Vagina (tissue), 2 donors: Measurements from ENCODE around the gene MTARC2. TPM values are rescaled to one million over a fixed set of nuclear protein-coding genes. Genes with fewer than 3 reads are reported as not detected.
A peak's percentile ranks its signal among the peaks of the same experiment; 100 is the strongest.

ENCODE experiments used
- DNase-seq, 2 donors: peaks; one replicate each; pipeline ENCODE4 v3.0.0-alpha.2; 2017; ENCODE audit errors: extremely low spot score in 2 of 2
- H3K27ac ChIP-seq: fragments of 200-600 bp; sonication (generic); one replicate; pipeline ENCODE4 v1.5.1; 2019
- H3K27me3 ChIP-seq: fragments of 200-600 bp; sonication (generic); one replicate; pipeline ENCODE4 v1.5.1; 2019
- H3K36me3 ChIP-seq, 2 donors: fragments of 200-600 bp; sonication (generic); one replicate each; pipeline ENCODE4 v1.5.1; 2017 to 2019
- H3K4me1 ChIP-seq: fragments of 200-600 bp; sonication (generic); one replicate; pipeline ENCODE4 v1.5.1; 2019
- H3K4me3 ChIP-seq, 2 donors: fragments of 200-600 bp; sonication (generic); 1 replicate in 1 of 2; 2 replicates in 1 of 2; pipeline ENCODE4 v1.5.1; 2016 to 2019
- H3K9me3 ChIP-seq: fragments of 200-600 bp; sonication (generic); one replicate; pipeline ENCODE4 v1.5.1; 2019
- CTCF ChIP-seq, 3 experiments: fragments of 450-650 bp in 2 of 3; fragments of 200-600 bp in 1 of 3; sonication (generic) in 1 of 3; IDR thresholded peaks; one replicate each; pipeline ENCODE4 v1.5.1; 2017 to 2019; ENCODE audit warnings: antibody characterized with exemption in 3 of 3, mild to moderate bottlenecking in 2 of 3, moderate library complexity in 2 of 3
- POLR2A ChIP-seq, 2 donors: fragments of 450-650 bp; IDR thresholded peaks; one replicate each; pipeline ENCODE4 v1.6.1; 2017; ENCODE audit warnings: antibody characterized with exemption in 2 of 2, mild to moderate bottlenecking in 2 of 2, moderate library complexity in 2 of 2
- POLR2AphosphoS5 ChIP-seq, 2 donors: sonication (generic); formaldehyde crosslinking; IDR thresholded peaks; one replicate each; pipeline ENCODE4 v1.9.0; 2017; ENCODE audit warnings: antibody characterized with exemption in 2 of 2, mild to moderate bottlenecking in 2 of 2, low read depth in 1 of 2; ENCODE audit not compliant: insufficient read depth in 1 of 2
- intact Hi-C: fragments of 100-400 bp; cut with DNase I; formaldehyde crosslinking; loops from one replicate; pipeline ENCODE4 v1.15.1; 2023
- total RNA-seq: library from RNA; depleted of rRNA; stranded (reverse); fragments of >200 nt; gene quantifications from one replicate; pipeline ENCODE4 v1.2.3, GENCODE V29; 2016

MTARC2 gene
- total RNA-seq, 1 donor from 2014 or later = 14.7 TPM

GRCh38 chr1:220748936-220749335, 814 bp downstream of the MTARC2 start:
- Histone ChIP-seq H3K9me3 (no peaks in the 10 kb centered on the region), H3K27ac (peak overlapping the region; percentile 75), H3K4me1 (peaks cover 35% of the 10 kb centered on the region), H3K36me3 (no peaks in the 10 kb centered on the region), H3K27me3 (no peaks in the 10 kb centered on the region), H3K4me3 (peak overlapping the region; percentile 65 to 76)
- no peak for DNase-seq
- intact Hi-C loops = no loop called here
- TF ChIP-seq POLR2A (IDR thresholded peaks at IDR 0.05) = no peak
- TF ChIP-seq POLR2AphosphoS5 (IDR thresholded peaks at IDR 0.05; ENCODE audit: insufficient read depth in 1 of 2, low read depth in 1 of 2) = no peak
- TF ChIP-seq CTCF (IDR thresholded peaks at IDR 0.05) = no peak

- TF ChIP-seq CTCF (IDR thresholded peaks at IDR 0.05) (no peak), POLR2AphosphoS5 (IDR thresholded peaks at IDR 0.05; ENCODE audit: insufficient read depth in 1 of 2, low read depth in 1 of 2) (no peak)
- Histone ChIP-seq H3K27ac (no peak overlapping the region), H3K4me1 (peaks cover 35% of the 10 kb centered on the region), H3K36me3 (peaks cover 0 to 4% of the 10 kb centered on the region in 2 donors), H3K27me3 (no peaks in the 10 kb centered on the region), H3K9me3 (no peaks in the 10 kb centered on the region), H3K4me3 (peak overlapping the region in 1 of 2 donors; percentile 76)
- intact Hi-C loops = no loop called here
- DNase-seq = no peak
Measured at GRCh38 chr1:220750131-220750515, 2.0 kb downstream of the MTARC2 start.

GRCh38 chr1:220751111-220751510, 3.0 kb downstream of the MTARC2 start:
- DNase-seq = no peak
- TF ChIP-seq POLR2AphosphoS5 (IDR thresholded peaks at IDR 0.05; ENCODE audit: insufficient read depth in 1 of 2, low read depth in 1 of 2) (no peak), POLR2A (IDR thresholded peaks at IDR 0.05) (no peak), CTCF (IDR thresholded peaks at IDR 0.05) (no peak)
- H3K27ac ChIP-seq = no peak overlapping the region
- peaks cover 35% of the 10 kb centered on the region for H3K4me1 ChIP-seq
- intact Hi-C loops = no loop called here
- no peaks in the 10 kb centered on the region for H3K9me3 ChIP-seq
- H3K36me3 ChIP-seq = peaks cover 0 to 9% of the 10 kb centered on the region in 2 donors
- H3K27me3 ChIP-seq = no peaks in the 10 kb centered on the region
- H3K4me3 ChIP-seq = no peak overlapping the region

- Histone ChIP-seq H3K9me3 (no peaks in the 10 kb centered on the region), H3K4me1 (peaks cover 21% of the 10 kb centered on the region), H3K4me3 (no peak overlapping the region), H3K36me3 (peaks cover 0 to 15% of the 10 kb centered on the region in 2 donors), H3K27ac (no peak overlapping the region), H3K27me3 (no peaks in the 10 kb centered on the region)
- DNase-seq = peak in 1 of 2 donors; percentile 56
- intact Hi-C loops = no loop called here
- no peak for TF ChIP-seq POLR2AphosphoS5 (IDR thresholded peaks at IDR 0.05; ENCODE audit: insufficient read depth in 1 of 2, low read depth in 1 of 2)
- no peak for TF ChIP-seq CTCF (IDR thresholded peaks at IDR 0.05)
Measured at GRCh38 chr1:220754212-220754917, 6.2 kb downstream of the MTARC2 start.

- DNase-seq = no peak
- Histone ChIP-seq H3K4me3 (no peak overlapping the region), H3K27ac (no peak overlapping the region), H3K4me1 (peaks cover 17% of the 10 kb centered on the region), H3K27me3 (no peaks in the 10 kb centered on the region), H3K9me3 (no peaks in the 10 kb centered on the region), H3K36me3 (peaks cover 0 to 15% of the 10 kb centered on the region in 2 donors)
- no peak for TF ChIP-seq POLR2AphosphoS5 (IDR thresholded peaks at IDR 0.05; ENCODE audit: insufficient read depth in 1 of 2, low read depth in 1 of 2)
- TF ChIP-seq POLR2A (IDR thresholded peaks at IDR 0.05) = no peak
- no peak for TF ChIP-seq CTCF (IDR thresholded peaks at IDR 0.05)
- intact Hi-C loops = no loop called here
Measured at GRCh38 chr1:220754918-220755295, 6.8 kb downstream of the MTARC2 start.
